Measurements from ENCODE around the gene SLC17A1.
"Not testable (repeated sequence)": the region's sequence is repeated elsewhere in the genome, so short reads cannot be mapped to it uniquely, and the experiment has no call there.

SLC17A1 gene

DNA sequence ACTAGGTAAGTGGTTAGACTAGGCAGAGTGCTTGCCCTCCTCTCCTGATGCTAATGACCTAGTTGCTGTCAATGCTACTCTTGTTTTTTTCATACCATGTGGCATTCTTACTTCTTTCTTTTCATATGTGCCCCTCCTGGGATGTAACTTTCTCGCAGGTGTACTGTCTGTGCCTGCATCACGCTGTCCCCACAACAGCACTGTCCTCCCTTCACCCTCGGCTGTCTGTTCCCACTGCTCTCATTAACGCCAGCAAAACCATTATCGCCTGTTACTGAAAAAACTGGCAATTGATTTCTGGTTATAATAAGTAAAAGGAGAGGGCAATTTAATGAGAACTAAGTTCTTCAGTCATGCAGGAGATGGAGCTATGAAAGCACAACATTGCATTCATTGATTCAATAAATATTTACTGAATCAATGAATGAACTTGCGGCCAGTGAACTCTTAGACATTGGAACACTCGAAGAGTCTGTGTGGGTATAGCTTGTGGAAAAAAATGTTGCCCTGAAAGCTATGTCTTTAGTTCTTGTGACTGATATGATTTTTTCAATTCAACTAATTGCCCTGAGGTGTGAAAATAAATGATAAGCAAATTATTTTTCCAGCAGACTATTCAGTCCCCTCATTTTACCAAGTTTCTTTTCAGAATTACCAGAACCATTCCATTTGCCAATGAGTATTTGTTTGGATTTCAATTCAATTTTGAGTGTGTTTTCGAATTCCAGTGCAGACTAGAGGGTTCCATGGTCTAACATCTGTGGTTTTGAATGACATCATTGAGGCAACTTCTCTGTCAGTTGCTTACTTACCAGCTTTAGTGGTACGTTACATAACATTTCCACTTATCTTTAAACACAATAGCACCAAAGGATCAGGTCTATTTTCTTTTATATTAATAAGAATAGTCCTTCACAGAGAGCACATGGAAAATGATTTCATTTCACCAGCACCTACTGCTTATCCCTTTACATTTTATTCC is 75.2 kb downstream of the SLC17A1 start:
- DNase-seq = no peak

DNA sequence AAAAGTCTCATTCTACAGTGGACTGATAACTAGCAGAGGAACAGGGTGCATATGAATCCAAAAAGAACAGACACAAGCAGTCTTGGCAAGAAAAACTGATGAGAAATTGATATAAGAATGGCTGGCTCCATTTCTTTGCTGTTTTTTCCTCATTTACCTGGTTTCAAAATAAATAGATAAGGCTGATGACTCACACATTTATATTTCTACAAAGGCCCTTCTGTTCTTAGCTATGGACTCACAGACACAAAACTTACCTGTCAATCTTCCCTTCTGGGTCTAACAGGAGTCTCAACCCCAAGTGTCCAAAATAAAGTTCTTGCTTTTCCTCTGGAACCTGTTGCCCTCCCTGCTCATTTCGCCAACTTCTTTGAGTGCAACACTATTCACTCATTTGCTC is 76.4 kb downstream of the SLC17A1 start:
- DNase-seq = no peak

DNA sequence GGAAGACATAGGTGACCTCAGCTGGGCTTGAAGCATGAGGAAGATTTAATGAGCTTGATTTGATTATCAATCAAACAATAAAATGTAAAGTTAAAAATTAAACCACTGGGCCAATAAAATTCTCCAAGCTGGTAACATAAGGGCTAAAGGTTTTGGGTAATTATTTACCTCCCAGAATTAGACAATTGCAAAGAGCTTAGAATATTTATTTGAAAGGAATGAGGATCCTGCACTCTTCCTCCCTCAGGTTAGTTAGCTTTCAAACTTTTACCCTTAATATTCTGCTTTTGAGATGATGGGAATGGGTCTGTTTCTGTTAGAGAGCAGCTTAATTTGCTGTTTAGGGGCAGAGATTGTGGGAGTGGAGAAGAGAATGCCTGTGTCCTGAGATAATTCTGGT is 77.3 kb downstream of the SLC17A1 start, which contains the start of gene SLC17A4:
Gene SLC17A4, plus strand, starts transcription at position 208 of the 400 bp plus-strand sequence. CDS start 7,221 bp downstream, outside the sequence.
- no peak for DNase-seq

DNA sequence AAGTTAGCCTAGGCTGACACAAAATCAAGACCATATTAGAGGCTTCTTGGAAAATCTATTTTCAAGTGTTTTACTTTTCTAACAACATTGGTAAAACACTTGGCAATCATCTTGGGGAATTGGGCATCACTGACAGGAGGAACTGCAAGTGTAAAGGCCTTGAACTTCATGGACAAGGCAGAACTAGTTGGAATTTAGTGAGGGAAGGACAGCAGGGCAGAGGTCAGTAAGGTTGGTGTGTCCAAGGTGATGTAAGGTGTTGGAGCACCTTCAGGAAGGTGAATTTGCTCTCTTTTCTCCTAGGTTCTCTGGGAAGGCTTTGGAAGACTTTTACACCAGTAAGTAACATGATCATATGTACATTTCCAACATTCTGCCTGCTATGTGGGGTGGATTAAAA is 78.8 kb downstream of the SLC17A1 start:
- no peak for DNase-seq

DNA sequence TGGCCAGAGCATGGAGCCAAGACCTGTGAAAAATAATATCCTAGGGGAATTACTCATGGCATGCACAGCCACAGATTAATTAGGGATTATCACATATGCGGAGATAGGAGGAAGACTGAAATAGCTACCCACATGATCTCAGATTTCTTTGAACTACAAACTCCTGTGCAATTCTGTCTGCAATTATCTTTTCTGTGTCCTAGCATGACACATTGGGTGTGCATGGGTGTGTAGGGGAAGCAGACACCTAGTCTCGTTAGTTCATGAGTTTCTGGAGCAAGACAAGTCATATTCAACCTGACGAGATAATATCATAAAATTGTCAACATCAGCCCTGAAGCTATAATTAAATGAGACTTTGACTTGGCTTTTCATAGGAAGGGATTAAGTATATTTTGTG is 80.9 kb downstream of the SLC17A1 start:
- no peak for DNase-seq

DNA sequence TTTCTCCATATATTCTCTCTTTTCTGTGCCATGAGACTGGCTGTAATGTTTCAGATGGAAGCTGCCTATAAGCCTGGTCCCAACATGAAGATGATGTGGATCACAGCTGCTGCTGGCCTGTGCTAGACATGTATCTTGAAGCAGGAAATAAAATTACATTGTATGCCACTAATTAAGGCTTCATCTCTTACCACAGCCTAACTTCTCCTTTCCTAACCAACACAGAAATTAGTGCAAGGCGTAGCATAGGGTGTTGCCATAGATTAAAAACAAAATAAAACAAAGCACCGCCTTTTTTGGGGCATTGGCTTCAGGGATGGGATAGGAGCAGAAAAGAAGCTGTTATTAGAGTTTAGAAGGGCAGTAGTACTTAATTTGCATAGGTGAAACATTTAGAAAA is 82.0 kb downstream of the SLC17A1 start:
- no peak for DNase-seq

DNA sequence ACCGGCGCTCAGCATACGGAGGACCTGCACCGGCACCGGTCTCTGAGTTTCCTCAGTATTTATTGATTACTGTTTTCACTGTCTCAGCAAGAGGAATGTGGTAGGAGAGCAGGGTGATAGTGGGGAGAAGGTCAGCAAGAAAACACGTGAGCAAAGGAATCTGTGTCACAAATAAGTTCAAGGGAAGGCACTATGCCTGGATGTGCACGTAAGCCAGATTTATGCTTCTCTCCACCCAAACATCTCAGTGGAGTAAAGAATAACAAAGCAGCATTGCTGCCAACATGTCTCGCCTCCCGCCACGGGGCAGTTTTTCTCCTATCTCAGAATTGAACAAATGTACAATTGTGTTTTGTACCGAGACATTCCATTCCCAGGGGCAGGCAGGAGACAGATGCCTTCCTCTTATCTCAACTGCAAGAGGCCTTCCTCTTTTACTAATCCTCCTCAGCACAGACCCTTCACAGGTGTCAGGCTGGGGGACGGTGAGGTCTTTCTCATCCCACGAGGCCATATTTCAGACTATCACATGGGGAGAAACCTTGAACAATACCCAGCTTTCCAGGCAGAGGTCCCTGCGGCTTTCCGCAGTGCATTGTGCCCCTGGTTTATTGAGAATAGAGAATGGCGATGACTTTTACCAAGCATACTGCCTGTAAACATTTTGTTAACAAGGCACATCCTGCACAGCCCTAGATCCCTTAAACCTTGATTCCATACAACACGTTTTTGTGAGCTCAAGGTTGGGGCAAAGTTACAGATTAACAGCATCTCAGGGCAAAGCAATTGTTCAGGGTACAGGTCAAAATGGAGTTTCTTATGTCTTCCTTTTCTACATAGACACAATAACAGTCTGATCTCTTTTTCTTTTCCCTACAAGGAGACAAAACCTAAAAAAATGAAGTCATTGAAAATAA is 83.0 kb downstream of the SLC17A1 start:
- not testable (repeated sequence) for DNase-seq

DNA sequence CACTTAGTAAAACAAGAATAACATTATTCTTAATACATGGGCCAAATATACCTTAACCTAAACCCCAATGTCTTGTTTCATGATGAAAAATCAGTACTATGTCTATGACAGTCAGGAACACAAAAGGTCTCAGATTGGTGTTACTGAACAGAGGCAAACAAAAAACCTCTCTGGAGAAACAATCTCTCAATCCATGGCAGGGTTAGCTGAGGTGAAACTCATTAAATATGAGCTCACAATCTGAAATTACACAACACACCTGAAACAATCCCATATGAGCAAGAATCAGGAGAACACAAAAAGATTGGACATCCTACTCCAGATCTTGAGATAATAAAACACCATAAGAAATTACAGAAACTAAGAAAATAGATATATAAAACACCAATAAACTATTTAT is 83.8 kb downstream of the SLC17A1 start:
- DNase-seq = no peak

DNA sequence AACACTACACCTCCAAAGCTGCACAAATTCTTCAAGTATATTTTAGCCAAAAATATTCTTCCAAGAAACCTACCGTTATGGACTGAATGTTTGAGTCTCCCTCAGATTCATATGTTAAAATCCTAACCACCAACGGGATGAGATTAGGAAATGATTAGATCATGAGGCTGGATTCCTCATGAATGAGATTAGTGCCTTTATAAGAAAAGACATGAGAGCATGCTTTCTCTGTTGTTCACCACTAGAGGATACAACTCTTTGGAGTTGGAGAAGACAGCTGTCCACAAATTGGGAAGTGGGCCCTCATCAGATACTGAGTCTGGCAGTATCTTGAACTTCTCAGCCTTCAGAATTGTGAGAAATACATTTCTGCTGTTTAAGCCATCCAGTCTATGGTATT is 84.4 kb downstream of the SLC17A1 start:
- no peak for DNase-seq

DNA sequence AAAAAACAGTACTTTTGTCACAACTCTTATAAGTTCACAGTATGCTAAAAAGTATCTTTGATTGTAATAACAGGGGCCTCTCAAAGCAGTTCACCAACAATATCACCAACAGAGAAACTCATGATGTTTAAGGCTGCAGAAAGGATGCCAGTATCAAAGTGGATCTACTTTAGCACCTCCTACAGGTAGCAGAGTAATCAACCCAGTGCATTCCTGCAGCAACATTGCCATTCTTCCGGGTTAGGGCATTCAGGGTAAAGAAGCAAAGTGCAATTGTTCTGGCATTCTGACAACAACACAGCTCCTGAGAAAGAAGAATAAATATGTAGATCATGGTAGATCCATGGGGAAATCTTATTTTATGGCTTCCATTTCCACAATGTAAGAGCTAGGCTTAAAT is 84.9 kb downstream of the SLC17A1 start:
- no peak for DNase-seq

DNA sequence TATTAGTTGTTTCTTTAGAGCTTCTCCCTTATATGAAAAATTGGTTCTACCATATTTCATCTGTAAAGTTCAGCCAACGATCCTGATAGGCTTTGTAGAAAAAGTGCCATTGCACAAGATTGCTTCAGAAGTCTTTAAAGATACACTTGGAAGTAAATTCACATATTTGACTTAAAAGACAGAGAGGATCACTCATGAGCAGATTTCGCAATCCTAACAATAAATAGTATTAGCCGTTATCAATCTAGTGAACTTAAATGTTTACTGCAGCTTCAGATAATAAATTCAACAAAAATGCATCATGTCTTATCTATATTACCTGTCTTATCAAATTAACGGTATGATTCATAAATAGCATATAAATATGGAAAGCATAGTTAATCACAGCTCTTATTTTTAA is 86.0 kb downstream of the SLC17A1 start:
- DNase-seq = no peak

DNA sequence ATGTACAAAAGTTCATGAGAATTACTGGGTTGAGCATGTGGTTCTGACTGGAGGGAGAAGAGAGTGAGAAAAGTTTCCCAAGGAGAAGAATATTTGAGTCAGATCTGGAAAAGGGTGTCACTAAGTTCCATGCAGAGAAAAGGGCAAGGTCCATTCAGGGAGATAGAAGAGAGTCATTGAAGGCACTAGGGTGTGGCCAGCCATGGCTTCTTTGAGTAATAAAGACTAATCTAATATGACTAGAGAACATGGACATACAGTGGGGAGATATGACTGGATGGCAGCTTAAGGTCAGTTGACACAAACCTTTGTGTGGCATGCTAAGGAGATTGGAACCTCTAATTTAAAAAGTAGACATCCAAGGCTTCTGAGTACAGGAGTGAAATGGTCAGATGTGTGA is 88.0 kb downstream of the SLC17A1 start:
- no peak for DNase-seq

DNA sequence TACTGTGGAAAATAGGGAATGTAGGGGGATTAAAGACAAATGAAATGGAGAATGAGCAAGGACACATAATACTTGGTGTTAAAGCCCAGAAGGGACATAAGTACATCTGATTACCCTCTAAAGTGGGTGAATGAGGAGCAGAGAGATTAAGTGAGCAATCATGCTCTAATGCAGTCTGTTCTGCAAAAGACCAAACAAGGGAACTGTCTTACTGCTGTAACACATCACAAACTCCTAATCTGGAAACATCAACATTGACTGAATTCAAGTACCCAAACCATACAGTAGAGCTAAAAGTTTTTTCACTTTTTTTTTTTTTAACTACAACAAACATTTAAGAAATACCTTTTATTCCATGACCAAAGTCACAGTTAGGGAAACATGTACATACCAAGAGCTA is 96.6 kb downstream of the SLC17A1 start:
- no peak for DNase-seq
